Measurements from ENCODE around the gene LCLAT1. TPM values are rescaled to one million over a fixed set of nuclear protein-coding genes. Genes with fewer than 3 reads are reported as not detected.

Gene LCLAT1
- total RNA-seq, 1 experiment from 2014 or later: 32.9 TPM

DNA sequence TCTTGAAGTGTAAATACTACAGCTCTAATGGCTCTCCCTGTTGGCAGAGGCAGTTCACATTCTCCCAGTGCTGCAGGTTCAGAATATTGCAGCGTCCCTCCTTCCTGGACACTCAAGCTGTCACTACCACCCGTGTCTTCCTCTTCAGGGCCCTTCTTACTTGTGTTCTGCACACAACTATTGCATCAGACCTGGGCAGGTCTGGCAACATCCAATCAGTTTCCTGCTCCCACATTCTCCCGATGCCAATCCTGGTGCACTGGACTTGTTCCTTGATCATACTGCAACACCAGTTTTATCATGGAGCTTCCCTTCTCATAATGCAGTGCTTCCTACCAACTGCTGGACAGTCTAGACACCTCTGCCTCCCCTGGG lies 198.7 kb downstream of the LCLAT1 start:
- H4K91ac ChIP-seq (ENCODE audit: insufficient read length, low read depth, low read length): no peak overlapping the region
- H2BK12ac ChIP-seq (ENCODE audit: insufficient read length, low read depth, low read length): no peak overlapping the region
- no peak overlapping the region for H3K23ac ChIP-seq (ENCODE audit: insufficient read length, low read depth, low read length)
- H2BK20ac ChIP-seq (ENCODE audit: low read depth, low read length, poor library complexity, severe bottlenecking): no peak overlapping the region
- H2AK5ac ChIP-seq (ENCODE audit: insufficient read length, low read length): no peak overlapping the region
- no peak overlapping the region for H3K56ac ChIP-seq (ENCODE audit: insufficient read length, low read depth, low read length)
- H3K79me1 ChIP-seq (ENCODE audit: insufficient read depth, low read depth, low read length, poor library complexity, severe bottlenecking): no peaks in the 10 kb centered on the region
- DNase-seq: no peak
- no peaks in the 10 kb centered on the region for H3K9me3 ChIP-seq (ENCODE audit: control insufficient read depth, low read depth, low read length)
- no peaks in the 10 kb centered on the region for H3K79me2 ChIP-seq (ENCODE audit: insufficient read depth, low read length)
- peaks cover 5 to 7% of the 10 kb centered on the region in 2 experiments; a peak in 2 of 4 replicates for H3K4me1 Mint-ChIP-seq
- H3K23me2 ChIP-seq (ENCODE audit: insufficient read length, low read depth, low read length, poor library complexity, severe bottlenecking): no peaks in the 10 kb centered on the region
- no peaks in the 10 kb centered on the region for H3K4me1 ChIP-seq (ENCODE audit: insufficient read depth, low read length)
- H3K4ac ChIP-seq (ENCODE audit: low read depth, low read length): no peak overlapping the region
- no peak overlapping the region for H4K5ac ChIP-seq (ENCODE audit: insufficient read length, low read depth, low read length)
- H2BK15ac ChIP-seq (ENCODE audit: low read depth, low read length): no peak overlapping the region
- no peak overlapping the region for H3K4me3 Mint-ChIP-seq
- no peak overlapping the region for H2BK120ac ChIP-seq (ENCODE audit: low read depth, low read length, poor library complexity, severe bottlenecking)
- no peaks in the 10 kb centered on the region for H4K20me1 ChIP-seq (ENCODE audit: control insufficient read depth, insufficient read depth, insufficient read length)
- H3K27me3 ChIP-seq (ENCODE audit: insufficient read depth, low read length): no peaks in the 10 kb centered on the region
- no peak overlapping the region for H3K14ac ChIP-seq (ENCODE audit: insufficient read depth, low read length)
- H3K4me2 ChIP-seq (ENCODE audit: insufficient read depth, insufficient read length, low read length): no peak overlapping the region
- H3K9ac ChIP-seq (ENCODE audit: extremely low read depth, insufficient read length, low read length): no peak overlapping the region
- H4K8ac ChIP-seq (replicated peaks; ENCODE audit: insufficient read length, low read depth, low read length): no peak overlapping the region
- H3T11ph ChIP-seq (ENCODE audit: low read length): no peak overlapping the region
- TF ChIP-seq, protein P1, sequence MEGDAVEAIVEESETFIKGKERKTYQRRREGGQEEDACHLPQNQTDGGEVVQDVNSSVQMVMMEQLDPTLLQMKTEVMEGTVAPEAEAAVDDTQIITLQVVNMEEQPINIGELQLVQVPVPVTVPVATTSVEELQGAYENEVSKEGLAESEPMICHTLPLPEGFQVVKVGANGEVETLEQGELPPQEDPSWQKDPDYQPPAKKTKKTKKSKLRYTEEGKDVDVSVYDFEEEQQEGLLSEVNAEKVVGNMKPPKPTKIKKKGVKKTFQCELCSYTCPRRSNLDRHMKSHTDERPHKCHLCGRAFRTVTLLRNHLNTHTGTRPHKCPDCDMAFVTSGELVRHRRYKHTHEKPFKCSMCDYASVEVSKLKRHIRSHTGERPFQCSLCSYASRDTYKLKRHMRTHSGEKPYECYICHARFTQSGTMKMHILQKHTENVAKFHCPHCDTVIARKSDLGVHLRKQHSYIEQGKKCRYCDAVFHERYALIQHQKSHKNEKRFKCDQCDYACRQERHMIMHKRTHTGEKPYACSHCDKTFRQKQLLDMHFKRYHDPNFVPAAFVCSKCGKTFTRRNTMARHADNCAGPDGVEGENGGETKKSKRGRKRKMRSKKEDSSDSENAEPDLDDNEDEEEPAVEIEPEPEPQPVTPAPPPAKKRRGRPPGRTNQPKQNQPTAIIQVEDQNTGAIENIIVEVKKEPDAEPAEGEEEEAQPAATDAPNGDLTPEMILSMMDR (conservative IDR thresholded peaks at IDR 0.05): no peak
- H3K9me3 Mint-ChIP-seq: no peaks in the 10 kb centered on the region
- peak overlapping the region in 1 of 3 experiments; percentile 55; a peak in 1 of 7 replicates for H3K27ac Mint-ChIP-seq
- no peak overlapping the region for H3K27ac ChIP-seq (ENCODE audit: insufficient read length, low read depth, low read length)
- H3K27me3 Mint-ChIP-seq (ENCODE audit: low read depth): peaks cover 4% of the 10 kb centered on the region
- no peak overlapping the region for H3K18ac ChIP-seq (ENCODE audit: insufficient read length, low read depth, low read length)
- peaks cover 0 to 8% (median 3%) of the 10 kb centered on the region in 3 experiments; a peak in 3 of 7 replicates for H3K36me3 Mint-ChIP-seq (ENCODE audit: insufficient read depth in 1 of 3, low read depth in 3 of 3)
- no CpG with 5 or more reads among the region's 3 CpGs for WGBS (ENCODE audit: extremely low coverage, insufficient read length, low lambda C conversion rate)
- no peak overlapping the region for H2BK5ac ChIP-seq (ENCODE audit: insufficient read length, low read length)
- no peak overlapping the region for H2AFZ ChIP-seq (ENCODE audit: low read length)

Measured in H9 (cell line).